GM21381 (cell line): ENCODE results near the gene ADAMTS2.

Experiments
- ATAC-seq: cut with Tn5 transposase; IDR thresholded peaks from one replicate; pipeline ENCODE4 v1.9.1; 2021; ENCODE audit warnings: mild to moderate bottlenecking, moderate library complexity; ENCODE audit not compliant: unreplicated experiment

The ADAMTS2 gene

GRCh38 chr5:179132586-179133355, 212.5 kb downstream of the ADAMTS2 start:
- ATAC-seq: no peak

GRCh38 chr5:179131886-179132585, 213.2 kb downstream of the ADAMTS2 start:
- no peak for ATAC-seq

GRCh38 chr5:179131321-179131835, 213.9 kb downstream of the ADAMTS2 start:
- ATAC-seq: no peak

GRCh38 chr5:179130101-179130681, 215.1 kb downstream of the ADAMTS2 start:
- ATAC-seq: no peak

GRCh38 chr5:179129607-179130071, 215.6 kb downstream of the ADAMTS2 start:
- ATAC-seq: no peak

- no peak for ATAC-seq
These were observed 216.3 kb downstream of the ADAMTS2 start for GRCh38 chr5:179128976-179129375.

GRCh38 chr5:179128041-179128365, 217.3 kb downstream of the ADAMTS2 start:
- no peak for ATAC-seq

- ATAC-seq: no peak
These were observed 217.9 kb downstream of the ADAMTS2 start for GRCh38 chr5:179127136-179128040.

DNA sequence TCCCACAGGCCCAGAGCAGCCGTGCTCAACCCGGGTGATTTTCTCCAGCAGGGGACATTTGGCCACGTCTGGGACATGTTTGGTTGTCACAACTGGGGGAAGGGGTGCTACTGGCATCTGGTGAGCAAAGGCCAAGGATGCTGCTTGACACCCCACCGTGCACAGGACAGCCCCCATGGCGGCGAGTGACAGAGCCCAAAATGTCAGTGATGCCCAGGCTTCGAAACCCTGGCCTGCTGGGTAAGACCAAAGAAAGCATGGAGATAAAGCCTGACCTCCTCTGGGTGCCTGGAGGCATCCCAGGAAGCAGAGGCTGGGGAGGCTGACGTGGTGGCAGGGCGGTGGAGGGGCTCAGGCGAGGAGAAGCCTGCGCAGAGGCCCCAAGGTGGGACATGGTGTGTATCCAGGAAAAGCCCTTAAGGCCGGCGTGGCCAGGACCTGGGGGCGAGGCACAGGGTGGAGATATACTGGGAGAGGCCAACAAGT, 218.7 kb downstream of the ADAMTS2 start:
- no peak for ATAC-seq

GRCh38 chr5:179125789-179126505, 219.3 kb downstream of the ADAMTS2 start:
- ATAC-seq: no peak

DNA sequence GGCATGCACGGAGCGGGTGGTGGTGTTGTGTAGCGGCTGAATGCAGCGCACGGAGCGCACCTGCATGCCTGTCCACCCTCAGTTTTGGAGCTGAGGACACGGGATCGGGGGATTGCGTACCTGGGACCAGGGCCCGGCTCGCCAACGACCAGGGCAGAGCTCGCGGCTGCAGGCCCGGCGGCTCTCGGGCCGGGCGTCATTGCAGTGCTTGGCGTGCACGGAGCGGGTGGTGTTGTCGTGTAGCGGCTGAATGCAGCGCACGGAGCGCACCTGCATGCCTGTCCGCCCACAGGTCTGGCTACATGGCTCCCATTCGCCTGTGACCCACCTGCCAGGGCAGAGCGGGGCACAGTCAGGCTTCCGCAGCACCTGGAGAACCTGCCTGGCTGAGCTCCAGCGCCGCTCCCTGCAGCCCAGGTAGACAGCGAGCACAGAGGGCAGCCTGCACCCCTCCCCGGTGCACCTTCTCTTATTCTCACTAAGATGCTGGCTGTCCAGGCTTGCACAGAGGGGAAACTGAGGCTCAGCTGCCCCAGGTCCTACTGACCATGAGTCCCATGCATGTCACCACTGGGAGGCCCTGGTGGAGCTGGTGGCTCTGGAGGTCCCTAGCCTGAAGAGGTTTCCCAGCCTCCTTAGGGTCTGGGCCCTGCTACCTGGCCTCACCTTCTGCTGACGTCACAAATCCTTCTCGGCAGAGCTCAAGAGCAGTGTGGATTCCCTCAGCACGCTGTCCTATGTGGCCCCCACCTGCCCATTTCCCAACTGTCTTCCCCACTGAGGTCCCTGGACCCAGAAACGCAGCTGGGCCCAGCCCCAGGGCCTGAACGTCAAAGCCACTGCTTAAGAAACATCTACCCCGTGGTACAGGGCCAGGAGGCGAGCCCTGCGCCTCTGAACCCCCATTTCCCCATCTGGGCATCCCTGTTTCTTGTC, 220.1 kb downstream of the ADAMTS2 start:
- ATAC-seq: no peak

GRCh38 chr5:179124273-179124852, 220.9 kb downstream of the ADAMTS2 start:
- ATAC-seq: no peak

GRCh38 chr5:179123491-179124272, 221.6 kb downstream of the ADAMTS2 start:
- no peak for ATAC-seq

- ATAC-seq: no peak
These were observed 222.2 kb downstream of the ADAMTS2 start for GRCh38 chr5:179123109-179123426.

DNA sequence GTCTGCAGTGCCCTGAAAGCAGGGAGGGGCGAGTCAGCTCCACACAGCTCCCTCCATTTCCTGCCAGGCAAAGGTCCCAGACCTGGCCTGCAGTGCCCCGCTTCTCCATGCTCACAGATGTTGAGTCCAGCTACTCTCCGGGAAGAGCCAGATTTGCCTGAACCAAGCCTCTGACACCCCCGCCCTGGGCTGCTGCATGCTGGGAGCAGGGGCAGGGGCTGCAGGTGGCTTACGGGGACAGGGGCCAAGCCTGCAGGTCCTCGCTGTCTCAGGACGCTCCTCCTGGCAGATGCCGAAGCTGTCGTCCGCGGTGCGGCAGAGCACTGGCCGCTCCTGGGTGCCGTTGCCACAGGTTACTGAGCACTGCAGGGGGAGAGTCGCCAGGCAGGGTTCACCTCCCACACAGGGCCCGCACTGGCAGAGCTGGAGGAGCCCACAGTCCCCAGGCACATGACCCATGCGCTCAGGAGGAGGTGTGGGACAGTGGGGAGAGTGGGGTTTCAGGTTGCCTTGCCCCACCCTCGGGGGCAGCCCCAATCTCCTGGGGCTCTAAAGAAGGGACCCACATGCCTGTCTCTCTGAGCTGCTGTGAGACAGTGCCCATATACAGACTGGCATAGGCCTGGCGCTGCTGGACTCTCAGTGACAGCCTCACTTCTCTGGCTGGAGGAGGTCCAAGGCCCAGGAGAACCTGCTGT, 222.7 kb downstream of the ADAMTS2 start:
- no peak for ATAC-seq

- ATAC-seq: no peak
These were observed 223.6 kb downstream of the ADAMTS2 start for GRCh38 chr5:179121667-179122111.

DNA sequence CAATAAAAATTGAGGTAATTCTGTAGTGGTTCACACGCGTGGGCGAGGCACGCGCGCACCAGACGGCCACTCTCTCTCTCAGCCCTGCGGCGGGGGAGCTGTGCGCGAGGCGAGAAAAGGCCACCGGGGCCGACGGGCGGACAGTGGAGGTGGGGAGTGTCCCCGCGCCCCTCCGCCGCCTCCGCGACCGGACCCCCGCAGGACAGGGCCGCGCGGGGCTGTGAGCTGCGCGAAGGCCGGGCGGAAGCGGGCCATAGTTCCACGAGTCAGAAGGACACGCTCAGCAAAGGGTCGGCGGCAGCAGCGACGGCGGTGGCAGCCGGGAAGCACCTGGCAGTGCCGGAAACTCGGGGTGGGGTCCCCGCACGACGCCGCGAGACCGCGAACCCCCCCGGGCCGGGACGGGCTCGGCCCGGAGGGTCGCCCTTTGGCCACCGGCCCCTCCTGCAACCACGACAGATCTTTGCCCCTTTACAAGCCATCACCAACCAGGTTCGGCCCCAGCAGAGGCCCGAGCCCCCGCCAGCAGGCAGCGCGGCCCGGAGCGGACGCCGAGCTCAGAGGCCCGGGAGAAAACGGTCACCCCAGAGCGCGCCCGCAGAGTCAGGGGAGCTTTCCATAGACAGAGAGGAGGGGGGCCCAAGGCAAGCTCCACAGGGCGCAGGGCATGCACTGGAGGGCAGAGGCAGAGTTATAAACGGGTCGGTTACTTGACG, 224.2 kb downstream of the ADAMTS2 start:
- no peak for ATAC-seq
